ENCODE data around the gene GDF15.

Gene GDF15

GRCh38 chr19:18437491-18438330 lies 51.8 kb downstream of the GDF15 start, which contains the start of gene ISYNA1 (continued):
- TF ChIP-seq ZBTB10 (tag by site-specific recombination; IDR thresholded peaks at IDR 0.05) (peak; percentile 67), PRDM4 (tag by site-specific recombination; IDR thresholded peaks at IDR 0.05) (peak; percentile 42), ZBTB21 (tag by site-specific recombination; IDR thresholded peaks at IDR 0.05) (no peak), KLF17 (tag by site-specific recombination; IDR thresholded peaks at IDR 0.05) (peak; percentile 46; the same call in 1 of the 2 replicates), ZBTB6 (tag by site-specific recombination; IDR thresholded peaks at IDR 0.05) (0 out of 2 replicates have a peak, but pooled peaks have one; percentile 8), ZBTB7A (tag by site-specific recombination; IDR thresholded peaks at IDR 0.05; ENCODE audit: low read depth) (peak; percentile 52), ZNF639 (tag by site-specific recombination; IDR thresholded peaks at IDR 0.05) (0 out of 2 replicates have a peak, but pooled peaks have one; percentile 21)

GRCh38 chr19:18438331-18439024 lies 52.5 kb downstream of the GDF15 start:
- H3K36me3 ChIP-seq (ENCODE audit: control insufficient read depth in 2 of 2, insufficient read depth in 1 of 2, low read length in 2 of 2): peaks cover 5 to 26% of the 10 kb centered on the region in 2 experiments; a peak in 2 of 3 replicates
- H3K4me1 ChIP-seq (ENCODE audit: control insufficient read depth, insufficient read depth, low read length): peaks cover 16% of the 10 kb centered on the region
- POLR2A ChIA-PET: interaction anchor here (0.6 to 1.8 kb wide), 3 partner anchors 13 to 494 kb away, joined by 4 to 5 read pairs (median 4); partner anchors contain the start of genes COPE and DDX49
- CTCF ChIA-PET: interaction anchor here (1.0 to 3.2 kb wide), 4 partner anchors 12 to 150 kb away, joined by 3 to 25 read pairs (median 12); partner anchors contain the start of gene REX1BD
- H3K9me3 ChIP-seq (ENCODE audit: control insufficient read depth, insufficient read depth, low read depth, low read length): no peaks in the 10 kb centered on the region
- peak overlapping the region; percentile 94 for H3K27ac ChIP-seq (ENCODE audit: extremely low read depth, low read depth, low read length)
- H3K4me3 ChIP-seq (ENCODE audit: low read depth, low read length): peak overlapping the region; percentile 8
- peak; percentile 61; the same call in 1 of the 2 replicates for TF ChIP-seq SCRT1 (tag by site-specific recombination; IDR thresholded peaks at IDR 0.05; ENCODE audit: borderline replicate concordance)
- peak; percentile 82; the same call in 1 of the 2 replicates for TF ChIP-seq HIC1 (tag by site-specific recombination; IDR thresholded peaks at IDR 0.05)
- peak; percentile 81 for TF ChIP-seq ZNF561 (tag by site-specific recombination; IDR thresholded peaks at IDR 0.05; ENCODE audit: borderline replicate concordance)
- TF ChIP-seq GLI2 (tag by site-specific recombination; IDR thresholded peaks at IDR 0.05; ENCODE audit: borderline replicate concordance, low read depth): peak; percentile 22; the same call in 1 of the 2 replicates
- peak; percentile 63; the same call in 1 of the 2 replicates for TF ChIP-seq ZFP69B (tag by site-specific recombination; IDR thresholded peaks at IDR 0.05)
- no peak for TF ChIP-seq ZNF202 (tag by site-specific recombination; IDR thresholded peaks at IDR 0.05; ENCODE audit: borderline replicate concordance)
- TF ChIP-seq ZNF223 (tag by site-specific recombination; IDR thresholded peaks at IDR 0.05): no peak
- no peak; the same call in 1 of the 2 replicates for TF ChIP-seq ZSCAN5A (tag by site-specific recombination; IDR thresholded peaks at IDR 0.05)
- TF ChIP-seq KLF10 (tag by site-specific recombination; IDR thresholded peaks at IDR 0.05): peak; percentile 85
- peak; percentile 92 for TF ChIP-seq ZNF610 (tag by site-specific recombination; IDR thresholded peaks at IDR 0.05; ENCODE audit: borderline replicate concordance)
- TF ChIP-seq KLF8 (tag by site-specific recombination; IDR thresholded peaks at IDR 0.05): peak; percentile 79
- peak; percentile 94 for TF ChIP-seq KLF17 (tag by site-specific recombination; IDR thresholded peaks at IDR 0.05)
